Right cardiac atrium (tissue), 5 donors: Measurements from ENCODE around the gene CCSER1. TPM values are rescaled to one million over a fixed set of nuclear protein-coding genes. Genes with fewer than 3 reads are reported as not detected.
"Not testable (repeated sequence)": the region's sequence is repeated elsewhere in the genome, so short reads cannot be mapped to it uniquely, and the experiment has no call there.

Experiments used
- ATAC-seq, 2 donors: fragments of 200-7000 bp; cut with Tn5 transposase; one replicate each; pipeline versions ENCODE4 v1.8.0 to v1.9.1; 2020; ENCODE audit warnings: moderate library complexity in 2 of 2, mild to moderate bottlenecking in 1 of 2
- DNase-seq, 3 donors: peaks; one replicate each; pipeline ENCODE4 v3.0.0-alpha.2; 2020
- H3K27ac ChIP-seq: one replicate; pipeline ENCODE4 v1.5.1; 2013; ENCODE audit warnings: mild to moderate bottlenecking, low read length, control low read depth, moderate library complexity
- H3K27me3 ChIP-seq: one replicate; pipeline ENCODE4 v1.6.1; 2013; ENCODE audit not compliant: control insufficient read depth, insufficient read depth
- H3K4me1 ChIP-seq: one replicate; pipeline ENCODE4 v1.6.1; 2013; ENCODE audit warnings: low read length; ENCODE audit not compliant: control insufficient read depth, insufficient read depth
- H3K4me3 ChIP-seq: one replicate; pipeline ENCODE4 v1.5.1; 2013; ENCODE audit warnings: low read length, control low read depth
- H3K9me3 ChIP-seq: one replicate; pipeline ENCODE4 v1.6.1; 2013; ENCODE audit warnings: low read length; ENCODE audit not compliant: control insufficient read depth
- WGBS: extraction: QIAGEN DNeasy Blood & Tissue Kit; methylation state at CpG from one replicate; pipeline ENCODE4 v1.1.7; 2013; 5-methylcytosine and 5-hydroxymethylcytosine counted together
- intact Hi-C, 4 donors: fragments of 100-400 bp; cut with DNase I; formaldehyde crosslinking; loops; one replicate each; pipeline versions ENCODE4 v1.11.0 to v1.14.0; 2022 to 2023
- polyA plus RNA-seq: library from polyadenylated mRNA; stranded (reverse); fragments of 200-250 nt; gene quantifications from one replicate; pipeline ENCODE4 v1.2.3, GENCODE V29; 2013
- total RNA-seq, 4 donors: library from RNA; stranded (reverse); fragmentation: NEBNext Ultra II Directional; extraction: Animal tissue kit (Norgen Biotek cat#: 25700); gene quantifications; one replicate each; pipeline ENCODE4 v1.2.1, GENCODE V29; 2021
- donor health status: healthy with polysubstance abuse.
- donor health status: DM: no; HTN: yes; CAD: no.
- donor health status: DM: no; HTN: no; CAD: no.
- donor health status: DM: no; HTN: yes; CAD: no; lungs with severe emphysema.
- donor health status: DM: yes; HTN: yes; CAD: no.

CCSER1 gene
- total and polyA plus RNA-seq, 5 donors, result 2.7 to 12.9 (median 10.4) TPM

DNA sequence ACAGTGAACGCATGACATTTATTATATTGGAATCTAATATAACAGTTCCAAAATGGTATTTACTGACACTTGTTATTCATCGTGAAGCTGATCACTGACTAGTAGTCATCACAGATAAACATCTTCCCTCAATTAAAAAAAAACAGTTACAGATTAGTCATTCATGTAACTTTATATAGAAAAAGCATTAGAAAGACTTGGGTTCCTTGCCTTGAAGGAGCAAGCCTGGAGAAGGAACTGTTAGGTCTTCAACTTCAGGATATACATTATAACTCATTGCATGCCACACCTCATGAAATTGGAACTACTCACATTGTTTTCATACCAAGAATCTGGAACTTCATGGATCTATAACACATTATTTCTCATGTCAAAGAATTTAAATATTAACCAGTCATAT lies 317.7 kb downstream of the CCSER1 start:
- H3K4me1 ChIP-seq, result no peaks in the 10 kb centered on the region
- DNase-seq, result no peak
- H3K27ac ChIP-seq, result no peak overlapping the region
- no peak for ATAC-seq
- WGBS, result 86% methylated on average over 2 of the region's 2 CpGs
- H3K4me3 ChIP-seq, result no peak overlapping the region
- intact Hi-C loops, result no loop called here
- no peaks in the 10 kb centered on the region for H3K9me3 ChIP-seq
- no peaks in the 10 kb centered on the region for H3K27me3 ChIP-seq

DNA sequence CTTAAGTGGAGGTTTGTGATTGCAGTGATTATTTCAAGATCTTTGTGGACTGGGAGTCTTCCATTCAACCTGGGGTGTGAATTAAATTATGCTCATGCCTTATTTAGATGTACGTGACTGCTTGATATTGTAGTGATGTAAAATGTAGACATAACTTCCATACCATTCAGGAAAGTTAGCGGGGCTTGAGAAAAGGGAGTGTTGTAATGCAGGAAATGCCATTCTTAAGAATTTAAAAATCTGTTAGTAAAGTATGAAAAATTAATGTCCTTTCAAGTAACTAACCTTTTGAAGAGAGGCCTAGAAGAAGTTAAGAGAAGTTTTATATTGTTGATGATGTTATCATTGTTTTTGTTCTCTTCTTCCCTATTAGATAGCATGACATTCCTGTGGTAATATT lies 318.2 kb downstream of the CCSER1 start:
- 69% methylated on average over 2 of the region's 2 CpGs for WGBS
- H3K9me3 ChIP-seq, result no peaks in the 10 kb centered on the region
- no peaks in the 10 kb centered on the region for H3K27me3 ChIP-seq
- H3K4me3 ChIP-seq, result no peak overlapping the region
- no peaks in the 10 kb centered on the region for H3K4me1 ChIP-seq
- intact Hi-C loops, result no loop called here
- DNase-seq, result no peak
- no peak overlapping the region for H3K27ac ChIP-seq
- no peak for ATAC-seq

DNA sequence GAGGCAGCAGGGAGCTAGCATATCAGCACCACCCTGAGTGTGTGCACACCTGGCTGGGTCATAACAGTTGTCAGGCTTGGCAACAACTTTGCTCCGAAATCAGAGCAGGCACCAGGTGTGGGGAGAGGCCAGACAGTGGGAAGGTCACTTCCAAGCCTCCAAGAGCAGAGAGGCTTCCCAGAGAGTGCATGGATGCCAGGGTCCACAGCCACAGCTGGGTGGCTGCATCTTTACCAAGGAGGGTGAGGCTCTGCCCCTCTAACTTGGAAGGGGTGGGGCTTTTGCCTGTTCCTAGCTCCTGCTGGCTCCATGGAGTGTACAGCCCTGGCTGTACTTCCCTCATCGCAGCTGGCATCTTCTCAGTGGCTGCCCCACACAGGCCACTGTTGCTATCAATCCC lies 322.4 kb downstream of the CCSER1 start:
- Histone ChIP-seq H3K27me3 (no peaks in the 10 kb centered on the region), H3K27ac (no peak overlapping the region), H3K4me3 (no peak overlapping the region), H3K9me3 (no peaks in the 10 kb centered on the region), H3K4me1 (no peaks in the 10 kb centered on the region)
- WGBS, result 90% methylated on average over 2 of the region's 2 CpGs
- intact Hi-C loops, result no loop called here
- no peak for DNase-seq
- ATAC-seq, result peak in 1 of 2 donors; percentile 26

DNA sequence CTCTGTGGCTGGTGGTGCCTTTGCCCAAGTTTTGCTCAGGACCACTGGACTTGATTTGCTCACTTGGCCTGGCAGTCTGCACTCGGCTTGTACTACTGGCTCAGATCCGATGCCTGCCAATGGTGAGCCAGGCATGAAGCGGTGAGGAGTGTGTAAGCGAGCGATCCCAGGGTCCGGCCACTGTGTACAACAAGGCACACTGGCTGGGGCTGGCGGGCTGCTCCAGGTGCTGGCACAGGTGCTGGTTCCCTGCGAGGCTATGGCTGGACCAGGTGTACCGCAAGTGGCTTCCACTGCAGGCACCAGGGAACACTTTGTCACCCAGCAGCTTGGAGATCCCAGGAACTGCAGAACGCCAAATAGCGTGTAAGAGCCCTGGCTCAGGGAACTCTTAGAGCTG lies 329.7 kb downstream of the CCSER1 start:
- WGBS, result 96% methylated on average over 11 of the region's 11 CpGs
- no peaks in the 10 kb centered on the region for H3K27me3 ChIP-seq
- H3K9me3 ChIP-seq, result no peaks in the 10 kb centered on the region
- ATAC-seq (no peak), DNase-seq (no peak)
- no peak overlapping the region for H3K4me3 ChIP-seq
- no peak overlapping the region for H3K27ac ChIP-seq
- no peaks in the 10 kb centered on the region for H3K4me1 ChIP-seq
- intact Hi-C loops, result no loop called here

DNA sequence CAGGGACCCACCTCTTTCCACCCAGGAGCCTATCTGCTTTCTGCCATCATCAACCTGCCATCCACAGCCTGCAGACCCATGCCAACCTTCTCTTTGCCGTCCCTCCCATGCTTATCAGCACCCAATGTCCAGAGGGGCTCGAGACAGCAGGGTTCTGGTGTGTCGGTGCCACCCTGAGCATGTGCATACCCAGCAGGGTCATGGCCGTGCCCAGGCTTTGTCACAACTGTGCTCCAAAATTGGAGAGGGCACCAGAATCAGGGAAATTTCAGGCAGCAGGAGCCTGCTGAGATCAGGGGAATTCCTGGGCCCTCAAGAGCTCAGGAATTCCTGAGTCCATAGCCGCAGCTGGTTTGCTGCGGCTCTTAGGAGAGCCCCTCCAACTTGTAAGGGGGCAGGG lies 330.6 kb downstream of the CCSER1 start:
- WGBS, result 87% methylated on average over 6 of the region's 6 CpGs
- ATAC-seq, result no peak
- intact Hi-C loops, result no loop called here
- no peak overlapping the region for H3K4me3 ChIP-seq
- H3K4me1 ChIP-seq, result no peaks in the 10 kb centered on the region
- H3K9me3 ChIP-seq, result no peaks in the 10 kb centered on the region
- no peak overlapping the region for H3K27ac ChIP-seq
- DNase-seq, result no peak
- no peaks in the 10 kb centered on the region for H3K27me3 ChIP-seq

DNA sequence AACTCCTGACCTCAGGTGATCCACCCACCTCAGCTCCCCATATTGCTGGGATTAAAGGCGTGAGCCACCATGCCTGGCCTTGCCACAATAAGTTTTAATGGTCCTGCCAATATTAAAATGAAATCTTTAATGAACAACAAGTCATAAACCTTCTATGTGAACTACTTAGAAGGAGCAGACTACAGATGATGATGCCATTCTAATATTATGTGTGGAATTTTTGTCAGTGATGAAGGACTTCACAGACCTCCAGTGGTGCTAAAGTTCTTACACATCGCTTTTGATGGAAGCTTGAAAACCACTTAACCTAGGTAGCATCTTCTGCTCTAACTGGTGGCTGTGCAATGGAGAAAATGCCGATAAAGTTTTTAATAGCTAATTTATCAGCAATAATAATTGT lies 331.4 kb downstream of the CCSER1 start:
- no peak overlapping the region for H3K27ac ChIP-seq
- no peaks in the 10 kb centered on the region for H3K27me3 ChIP-seq
- ATAC-seq, result no peak
- H3K4me3 ChIP-seq, result no peak overlapping the region
- H3K9me3 ChIP-seq, result no peaks in the 10 kb centered on the region
- DNase-seq, result no peak
- intact Hi-C loops, result no loop called here
- 82% methylated on average over 3 of the region's 3 CpGs for WGBS
- no peaks in the 10 kb centered on the region for H3K4me1 ChIP-seq

DNA sequence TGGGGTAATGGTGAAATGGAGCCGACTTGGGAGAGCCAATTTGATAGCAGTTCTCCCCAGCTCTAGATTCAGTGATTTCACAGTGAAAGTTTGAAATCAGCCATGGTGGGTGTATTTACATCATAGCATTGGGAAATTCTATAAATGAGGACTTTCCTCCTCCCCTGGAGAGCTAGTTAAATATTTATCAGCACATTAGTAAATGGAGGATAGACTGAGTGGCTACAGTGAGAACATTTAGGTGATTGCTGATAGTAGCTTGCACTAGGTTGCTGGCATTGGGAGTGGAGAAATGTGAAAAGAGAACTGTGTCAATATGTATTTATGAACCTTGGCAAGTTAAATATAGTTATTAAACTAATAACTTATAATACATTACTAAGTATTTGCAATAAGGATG lies 347.3 kb downstream of the CCSER1 start:
- H3K4me1 ChIP-seq, result no peaks in the 10 kb centered on the region
- intact Hi-C loops, result no loop called here
- no peak overlapping the region for H3K27ac ChIP-seq
- ATAC-seq (no peak), DNase-seq (no peak)
- H3K4me3 ChIP-seq, result no peak overlapping the region
- no peaks in the 10 kb centered on the region for H3K9me3 ChIP-seq
- 58% methylated on average over 1 of the region's 1 CpG for WGBS
- H3K27me3 ChIP-seq, result no peaks in the 10 kb centered on the region

DNA sequence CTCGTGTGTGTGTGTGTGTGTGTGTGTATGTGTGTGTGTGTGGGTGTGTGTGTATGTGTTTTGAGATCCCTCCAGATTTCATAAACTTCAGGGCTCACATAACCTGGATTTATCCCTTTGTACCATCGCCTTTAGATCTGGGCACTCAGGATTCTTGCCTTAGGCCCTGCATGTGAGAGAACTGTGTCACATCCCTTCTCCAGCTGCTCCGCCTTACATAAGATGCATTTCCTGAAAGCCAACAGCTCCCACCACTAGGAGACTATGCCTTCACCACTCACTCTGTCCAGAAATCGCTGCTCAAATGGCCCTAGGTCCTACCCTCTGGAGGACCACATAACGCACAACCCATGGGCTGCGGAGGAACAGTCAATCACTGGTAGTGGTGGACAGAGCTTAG lies 348.8 kb downstream of the CCSER1 start:
- no peaks in the 10 kb centered on the region for H3K9me3 ChIP-seq
- no peaks in the 10 kb centered on the region for H3K27me3 ChIP-seq
- no peak overlapping the region for H3K27ac ChIP-seq
- no peak overlapping the region for H3K4me3 ChIP-seq
- DNase-seq (no peak), ATAC-seq (peak in 1 of 2 donors; percentile 19)
- intact Hi-C loops, result no loop called here
- 87% methylated on average over 6 of the region's 6 CpGs for WGBS
- no peaks in the 10 kb centered on the region for H3K4me1 ChIP-seq

DNA sequence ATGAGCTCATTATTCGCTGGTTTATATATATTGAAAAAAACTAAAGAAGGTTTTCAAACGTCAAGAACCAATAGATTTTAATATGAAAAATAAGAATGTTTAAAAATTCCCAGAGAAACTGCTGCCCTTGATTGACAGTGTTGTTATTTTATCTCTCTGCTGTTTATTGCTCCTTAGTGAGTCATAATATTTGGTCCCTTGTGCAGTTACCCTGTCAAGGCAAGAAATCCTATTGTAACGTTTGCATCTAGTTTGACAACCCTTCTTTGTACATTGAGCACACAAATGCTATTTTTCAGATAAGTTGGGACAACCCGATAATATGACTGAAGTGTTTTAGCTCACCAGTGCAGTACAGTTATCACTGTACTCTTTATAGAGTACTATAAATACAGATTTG lies 349.4 kb downstream of the CCSER1 start:
- H3K27me3 ChIP-seq, result no peaks in the 10 kb centered on the region
- WGBS, result 74% methylated on average over 4 of the region's 4 CpGs
- no peaks in the 10 kb centered on the region for H3K9me3 ChIP-seq
- H3K4me3 ChIP-seq, result no peak overlapping the region
- ATAC-seq (no peak), DNase-seq (no peak)
- H3K4me1 ChIP-seq, result no peaks in the 10 kb centered on the region
- no peak overlapping the region for H3K27ac ChIP-seq
- intact Hi-C loops, result no loop called here

DNA sequence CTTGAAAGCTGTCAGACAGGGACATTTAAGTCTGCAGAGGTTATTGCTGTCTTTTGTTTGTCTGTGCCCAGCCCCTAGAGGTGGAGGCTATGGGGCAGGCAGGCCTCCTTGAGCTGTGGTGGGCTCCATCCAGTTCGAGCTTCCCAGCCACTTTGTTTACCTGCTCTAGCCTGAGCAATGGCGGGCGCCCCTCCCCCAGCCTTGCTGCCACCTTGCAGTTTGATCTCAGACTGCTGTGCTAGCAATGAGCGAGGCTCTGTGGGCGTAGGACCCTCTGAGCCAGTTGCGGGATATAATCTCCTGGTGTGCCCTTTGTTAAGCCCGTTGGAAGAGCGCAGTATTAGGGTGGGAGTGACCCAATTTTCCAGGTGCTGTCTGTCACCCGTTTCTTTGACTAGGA lies 357.7 kb downstream of the CCSER1 start:
- H3K27me3 ChIP-seq, DNase-seq, H3K27ac ChIP-seq, H3K9me3 ChIP-seq, H3K4me1 ChIP-seq, ATAC-seq, intact Hi-C loops, H3K4me3 ChIP-seq: not testable (repeated sequence)
- 89% methylated on average over 9 of the region's 9 CpGs for WGBS

DNA sequence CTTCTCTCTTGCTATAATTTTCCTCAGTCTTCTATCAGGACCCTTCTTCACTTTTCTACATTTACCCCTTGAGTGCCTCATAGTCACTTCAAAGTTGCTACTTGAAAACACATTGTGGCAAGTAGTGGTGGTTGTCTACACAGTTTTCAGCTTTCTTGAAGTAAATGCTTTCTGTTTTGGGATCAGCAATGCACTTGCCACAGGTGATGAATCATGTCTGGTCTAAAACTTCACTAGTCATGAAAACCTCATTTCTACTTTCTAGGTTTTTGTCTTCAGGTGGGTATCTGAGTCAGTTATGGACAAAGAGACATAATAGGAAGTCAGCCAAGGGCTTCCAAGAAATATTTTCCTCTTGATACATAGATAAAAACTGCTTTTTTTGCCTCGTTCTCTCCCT lies 359.2 kb downstream of the CCSER1 start:
- no peaks in the 10 kb centered on the region for H3K27me3 ChIP-seq
- 46% methylated on average over 1 of the region's 1 CpG for WGBS
- intact Hi-C loops, result no loop called here
- no peak overlapping the region for H3K27ac ChIP-seq
- H3K4me3 ChIP-seq, result no peak overlapping the region
- H3K4me1 ChIP-seq, result no peaks in the 10 kb centered on the region
- H3K9me3 ChIP-seq, result no peaks in the 10 kb centered on the region
- ATAC-seq (no peak), DNase-seq (no peak)

DNA sequence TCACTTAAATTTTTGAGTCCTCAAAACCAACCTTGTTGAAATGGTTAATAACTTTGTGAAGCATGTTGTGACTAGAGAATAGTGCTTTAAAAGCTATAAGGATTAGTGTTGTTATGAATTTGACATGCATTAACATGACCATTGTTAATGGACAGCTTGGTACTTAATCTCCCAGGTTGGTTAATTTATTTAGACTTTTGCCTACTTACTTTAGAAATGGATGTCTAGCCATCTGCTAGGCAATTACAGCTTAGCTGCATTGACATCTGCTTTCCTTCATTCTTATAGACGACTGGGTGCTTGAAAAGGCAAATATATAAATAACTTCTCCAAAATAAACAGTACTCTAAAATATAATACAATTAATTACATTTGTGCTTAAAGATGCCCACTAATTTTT lies 368.0 kb downstream of the CCSER1 start:
- no peaks in the 10 kb centered on the region for H3K4me1 ChIP-seq
- 46% methylated on average over 1 of the region's 1 CpG for WGBS
- no peak for ATAC-seq
- no peak overlapping the region for H3K4me3 ChIP-seq
- no peaks in the 10 kb centered on the region for H3K27me3 ChIP-seq
- H3K9me3 ChIP-seq, result no peaks in the 10 kb centered on the region
- intact Hi-C loops, result no loop called here
- DNase-seq, result no peak
- H3K27ac ChIP-seq, result no peak overlapping the region
